HEK293 (cell line): ENCODE data around the gene PTPRN2.

Experiments
- CTCF ChIA-PET: fragments of 350-600 bp; formaldehyde crosslinking; extraction: SDS; loops from one replicate; lab custom pipeline; 2021; ENCODE audit warnings: antibody characterized with exemption; lab: Yijun Ruan, JAX
- POLR2A ChIA-PET: fragments of 300-600 bp; formaldehyde crosslinking; extraction: SDS; loops from one replicate; lab custom pipeline; 2020; ENCODE audit warnings: antibody characterized with exemption, inconsistent platforms; lab: Yijun Ruan, JAX
- H3K27ac ChIP-seq: fragments of 200-500 bp; sonication (Bioruptor generic); 2 replicates; pipeline ENCODE4 v1.5.1; 2014; ENCODE audit warnings: low read depth, low read length, control low read depth, inconsistent platforms; ENCODE audit errors: extremely low read depth
- H3K36me3 ChIP-seq, 2 experiments: fragments of 200-500 bp in 1 of 2; sonication (Bioruptor generic) in 1 of 2; 1 replicate in 1 of 2; 2 replicates in 1 of 2; pipeline ENCODE4 v1.5.1; 2014 to 2017; ENCODE audit warnings: inconsistent platforms in 2 of 2, low read length in 2 of 2; ENCODE audit not compliant: control insufficient read depth in 2 of 2, insufficient read depth in 1 of 2
- H3K4me1 ChIP-seq: fragments of 200-500 bp; sonication (Bioruptor generic); 2 replicates; pipeline ENCODE4 v1.5.1; 2014; ENCODE audit warnings: mild to moderate bottlenecking, low read length, inconsistent platforms; ENCODE audit not compliant: control insufficient read depth, insufficient read depth
- H3K4me3 ChIP-seq: 2 replicates; pipeline ENCODE4 v1.5.1; 2011; ENCODE audit warnings: low read depth, mild to moderate bottlenecking, control low read depth, low read length, moderate library complexity
- H3K9me3 ChIP-seq: fragments of 200-500 bp; sonication (Bioruptor generic); 2 replicates; pipeline ENCODE4 v1.5.1; 2014; ENCODE audit warnings: low read depth, low read length, inconsistent platforms; ENCODE audit not compliant: control insufficient read depth, insufficient read depth
- ZBTB48 ChIP-seq: fragments of 450-650 bp; formaldehyde crosslinking; IDR thresholded peaks from 2 replicates; pipeline ENCODE4 v1.5.1; 2016; ENCODE audit warnings: missing biosample characterization, missing genetic modification characterization
- ZEB2 ChIP-seq: fragments of 450-650 bp; formaldehyde crosslinking; IDR thresholded peaks from 2 replicates; pipeline ENCODE4 v1.5.1; 2016; ENCODE audit warnings: missing biosample characterization, missing genetic modification characterization
- ZNF184 ChIP-seq: fragments of 450-650 bp; IDR thresholded peaks from 2 replicates; pipeline ENCODE4 v1.5.1; 2018; ENCODE audit warnings: missing biosample characterization, mild to moderate bottlenecking, missing genetic modification characterization
- ZNF350 ChIP-seq: fragments of 450-650 bp; formaldehyde crosslinking; IDR thresholded peaks from 2 replicates; pipeline ENCODE4 v1.5.0; 2017; ENCODE audit warnings: missing biosample characterization, mild to moderate bottlenecking, missing genetic modification characterization
- ZNF571 ChIP-seq: fragments of 450-650 bp; formaldehyde crosslinking; IDR thresholded peaks from 2 replicates; pipeline ENCODE4 v1.5.0; 2017; ENCODE audit warnings: missing biosample characterization, missing genetic modification characterization
- ZNF664 ChIP-seq: fragments of 450-650 bp; formaldehyde crosslinking; IDR thresholded peaks from 2 replicates; pipeline ENCODE4 v1.5.1; 2016; ENCODE audit warnings: missing biosample characterization, missing genetic modification characterization
- ZNF670 ChIP-seq: fragments of 450-650 bp; formaldehyde crosslinking; IDR thresholded peaks from 2 replicates; pipeline ENCODE4 v1.5.1; 2016; ENCODE audit warnings: missing biosample characterization, missing genetic modification characterization, low read depth
- TF ChIP-seq, protein P1 (sequence below): fragments of 450-650 bp; formaldehyde crosslinking; IDR thresholded peaks from 2 replicates; pipeline ENCODE4 v1.5.0; 2017; ENCODE audit warnings: missing biosample characterization, missing genetic modification characterization, borderline replicate concordance
- TF ChIP-seq, protein P2 (sequence below): fragments of 450-650 bp; formaldehyde crosslinking; IDR thresholded peaks from 2 replicates; pipeline ENCODE4 v1.5.1; 2016; ENCODE audit warnings: missing biosample characterization, missing genetic modification characterization
- TF ChIP-seq, protein P3 (sequence below): fragments of 450-650 bp; formaldehyde crosslinking; IDR thresholded peaks from 2 replicates; pipeline ENCODE4 v1.5.1; 2016; ENCODE audit warnings: missing biosample characterization, missing genetic modification characterization

PTPRN2 gene

GRCh38 chr7:157888579-157888978 lies 699.0 kb downstream of the PTPRN2 start (continued):
- TF ChIP-seq, protein P1, sequence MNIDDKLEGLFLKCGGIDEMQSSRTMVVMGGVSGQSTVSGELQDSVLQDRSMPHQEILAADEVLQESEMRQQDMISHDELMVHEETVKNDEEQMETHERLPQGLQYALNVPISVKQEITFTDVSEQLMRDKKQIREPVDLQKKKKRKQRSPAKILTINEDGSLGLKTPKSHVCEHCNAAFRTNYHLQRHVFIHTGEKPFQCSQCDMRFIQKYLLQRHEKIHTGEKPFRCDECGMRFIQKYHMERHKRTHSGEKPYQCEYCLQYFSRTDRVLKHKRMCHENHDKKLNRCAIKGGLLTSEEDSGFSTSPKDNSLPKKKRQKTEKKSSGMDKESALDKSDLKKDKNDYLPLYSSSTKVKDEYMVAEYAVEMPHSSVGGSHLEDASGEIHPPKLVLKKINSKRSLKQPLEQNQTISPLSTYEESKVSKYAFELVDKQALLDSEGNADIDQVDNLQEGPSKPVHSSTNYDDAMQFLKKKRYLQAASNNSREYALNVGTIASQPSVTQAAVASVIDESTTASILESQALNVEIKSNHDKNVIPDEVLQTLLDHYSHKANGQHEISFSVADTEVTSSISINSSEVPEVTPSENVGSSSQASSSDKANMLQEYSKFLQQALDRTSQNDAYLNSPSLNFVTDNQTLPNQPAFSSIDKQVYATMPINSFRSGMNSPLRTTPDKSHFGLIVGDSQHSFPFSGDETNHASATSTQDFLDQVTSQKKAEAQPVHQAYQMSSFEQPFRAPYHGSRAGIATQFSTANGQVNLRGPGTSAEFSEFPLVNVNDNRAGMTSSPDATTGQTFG (tag by site-specific recombination), result no peak
- TF ChIP-seq ZNF670 (tag by site-specific recombination), result no peak

GRCh38 chr7:157887400-157887799 lies 700.2 kb downstream of the PTPRN2 start:
- H3K27ac ChIP-seq, result no peak overlapping the region
- no peak overlapping the region for H3K4me3 ChIP-seq
- ChIA-PET CTCF (interaction anchor here (0.7 kb wide), 1 partner anchor 572 kb away, joined by 3 read pairs; no protein-coding TSS in a partner anchor), POLR2A (no interaction called here)
- no peak for TF ChIP-seq ZBTB48 (tag by site-specific recombination)
- no peaks in the 10 kb centered on the region for H3K4me1 ChIP-seq
- no peaks in the 10 kb centered on the region for H3K9me3 ChIP-seq
- H3K36me3 ChIP-seq, result no peaks in the 10 kb centered on the region

DNA sequence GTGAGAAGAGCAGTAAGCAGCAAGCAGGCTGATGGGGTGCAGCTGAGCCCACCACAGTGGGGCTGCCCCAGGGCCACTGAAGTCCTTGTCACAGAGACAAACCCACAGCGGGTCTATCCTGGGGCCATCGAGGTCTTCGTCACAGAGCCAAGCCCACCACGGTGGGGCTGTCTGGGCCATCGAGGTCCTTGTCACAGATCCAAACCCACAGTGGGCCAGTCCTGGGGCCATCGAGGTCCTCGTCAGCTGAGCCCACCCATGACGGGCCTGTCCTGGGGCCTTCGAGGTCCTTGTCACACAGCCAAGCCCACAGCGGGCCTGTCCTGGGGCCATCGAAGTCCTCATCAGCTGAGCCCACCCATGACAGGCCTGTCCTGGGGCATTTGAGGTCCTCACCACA lies 700.9 kb downstream of the PTPRN2 start:
- CTCF ChIA-PET, result no interaction called here
- Histone ChIP-seq H3K4me1 (no peaks in the 10 kb centered on the region), H3K4me3 (no peak overlapping the region), H3K27ac (no peak overlapping the region), H3K36me3 (no peaks in the 10 kb centered on the region), H3K9me3 (no peaks in the 10 kb centered on the region)
- POLR2A ChIA-PET, result no interaction called here
- TF ChIP-seq ZNF571 (no peak), ZNF350 (tag by site-specific recombination) (no peak), ZEB2 (tag by site-specific recombination) (no peak), ZNF664 (tag by site-specific recombination) (no peak)
- TF ChIP-seq, protein P2, sequence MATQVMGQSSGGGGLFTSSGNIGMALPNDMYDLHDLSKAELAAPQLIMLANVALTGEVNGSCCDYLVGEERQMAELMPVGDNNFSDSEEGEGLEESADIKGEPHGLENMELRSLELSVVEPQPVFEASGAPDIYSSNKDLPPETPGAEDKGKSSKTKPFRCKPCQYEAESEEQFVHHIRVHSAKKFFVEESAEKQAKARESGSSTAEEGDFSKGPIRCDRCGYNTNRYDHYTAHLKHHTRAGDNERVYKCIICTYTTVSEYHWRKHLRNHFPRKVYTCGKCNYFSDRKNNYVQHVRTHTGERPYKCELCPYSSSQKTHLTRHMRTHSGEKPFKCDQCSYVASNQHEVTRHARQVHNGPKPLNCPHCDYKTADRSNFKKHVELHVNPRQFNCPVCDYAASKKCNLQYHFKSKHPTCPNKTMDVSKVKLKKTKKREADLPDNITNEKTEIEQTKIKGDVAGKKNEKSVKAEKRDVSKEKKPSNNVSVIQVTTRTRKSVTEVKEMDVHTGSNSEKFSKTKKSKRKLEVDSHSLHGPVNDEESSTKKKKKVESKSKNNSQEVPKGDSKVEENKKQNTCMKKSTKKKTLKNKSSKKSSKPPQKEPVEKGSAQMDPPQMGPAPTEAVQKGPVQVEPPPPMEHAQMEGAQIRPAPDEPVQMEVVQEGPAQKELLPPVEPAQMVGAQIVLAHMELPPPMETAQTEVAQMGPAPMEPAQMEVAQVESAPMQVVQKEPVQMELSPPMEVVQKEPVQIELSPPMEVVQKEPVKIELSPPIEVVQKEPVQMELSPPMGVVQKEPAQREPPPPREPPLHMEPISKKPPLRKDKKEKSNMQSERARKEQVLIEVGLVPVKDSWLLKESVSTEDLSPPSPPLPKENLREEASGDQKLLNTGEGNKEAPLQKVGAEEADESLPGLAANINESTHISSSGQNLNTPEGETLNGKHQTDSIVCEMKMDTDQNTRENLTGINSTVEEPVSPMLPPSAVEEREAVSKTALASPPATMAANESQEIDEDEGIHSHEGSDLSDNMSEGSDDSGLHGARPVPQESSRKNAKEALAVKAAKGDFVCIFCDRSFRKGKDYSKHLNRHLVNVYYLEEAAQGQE, result no peak
- TF ChIP-seq, protein P3, sequence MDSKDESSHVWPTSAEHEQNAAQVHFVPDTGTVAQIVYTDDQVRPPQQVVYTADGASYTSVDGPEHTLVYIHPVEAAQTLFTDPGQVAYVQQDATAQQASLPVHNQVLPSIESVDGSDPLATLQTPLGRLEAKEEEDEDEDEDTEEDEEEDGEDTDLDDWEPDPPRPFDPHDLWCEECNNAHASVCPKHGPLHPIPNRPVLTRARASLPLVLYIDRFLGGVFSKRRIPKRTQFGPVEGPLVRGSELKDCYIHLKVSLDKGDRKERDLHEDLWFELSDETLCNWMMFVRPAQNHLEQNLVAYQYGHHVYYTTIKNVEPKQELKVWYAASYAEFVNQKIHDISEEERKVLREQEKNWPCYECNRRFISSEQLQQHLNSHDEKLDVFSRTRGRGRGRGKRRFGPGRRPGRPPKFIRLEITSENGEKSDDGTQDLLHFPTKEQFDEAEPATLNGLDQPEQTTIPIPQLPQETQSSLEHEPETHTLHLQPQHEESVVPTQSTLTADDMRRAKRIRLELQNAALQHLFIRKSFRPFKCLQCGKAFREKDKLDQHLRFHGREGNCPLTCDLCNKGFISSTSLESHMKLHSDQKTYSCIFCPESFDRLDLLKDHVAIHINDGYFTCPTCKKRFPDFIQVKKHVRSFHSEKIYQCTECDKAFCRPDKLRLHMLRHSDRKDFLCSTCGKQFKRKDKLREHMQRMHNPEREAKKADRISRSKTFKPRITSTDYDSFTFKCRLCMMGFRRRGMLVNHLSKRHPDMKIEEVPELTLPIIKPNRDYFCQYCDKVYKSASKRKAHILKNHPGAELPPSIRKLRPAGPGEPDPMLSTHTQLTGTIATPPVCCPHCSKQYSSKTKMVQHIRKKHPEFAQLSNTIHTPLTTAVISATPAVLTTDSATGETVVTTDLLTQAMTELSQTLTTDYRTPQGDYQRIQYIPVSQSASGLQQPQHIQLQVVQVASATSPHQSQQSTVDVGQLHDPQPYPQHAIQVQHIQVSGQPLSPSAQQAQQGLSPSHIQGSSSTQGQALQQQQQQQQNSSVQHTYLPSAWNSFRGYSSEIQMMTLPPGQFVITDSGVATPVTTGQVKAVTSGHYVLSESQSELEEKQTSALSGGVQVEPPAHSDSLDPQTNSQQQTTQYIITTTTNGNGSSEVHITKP (tag by site-specific recombination), result no peak

DNA sequence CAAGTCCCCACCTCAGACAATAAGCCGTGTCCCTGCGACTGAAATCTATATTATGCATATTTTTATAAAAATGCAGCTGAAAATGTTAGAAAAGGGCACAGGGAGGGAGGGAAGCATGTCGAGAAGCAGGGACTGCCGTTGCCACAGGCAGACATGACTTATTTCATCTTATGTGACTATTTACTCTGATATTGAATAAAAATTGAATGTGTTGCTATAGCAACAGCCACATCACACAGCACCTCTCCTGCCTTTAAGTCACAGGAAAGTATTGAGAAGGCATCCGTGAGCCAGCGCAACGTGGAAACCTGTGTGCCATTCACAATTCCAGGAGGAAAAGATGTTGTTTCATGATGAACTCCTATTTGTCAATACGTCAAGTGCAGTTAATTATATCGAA lies 701.4 kb downstream of the PTPRN2 start:
- TF ChIP-seq ZNF184, result no peak
- ChIA-PET CTCF (no interaction called here), POLR2A (no interaction called here)
- H3K27ac ChIP-seq, result no peak overlapping the region
- H3K4me1 ChIP-seq, result no peaks in the 10 kb centered on the region
- H3K4me3 ChIP-seq, result no peak overlapping the region
- H3K36me3 ChIP-seq, result no peaks in the 10 kb centered on the region
- no peaks in the 10 kb centered on the region for H3K9me3 ChIP-seq
